ENCODE measurements around the gene TEX29.

DNA sequence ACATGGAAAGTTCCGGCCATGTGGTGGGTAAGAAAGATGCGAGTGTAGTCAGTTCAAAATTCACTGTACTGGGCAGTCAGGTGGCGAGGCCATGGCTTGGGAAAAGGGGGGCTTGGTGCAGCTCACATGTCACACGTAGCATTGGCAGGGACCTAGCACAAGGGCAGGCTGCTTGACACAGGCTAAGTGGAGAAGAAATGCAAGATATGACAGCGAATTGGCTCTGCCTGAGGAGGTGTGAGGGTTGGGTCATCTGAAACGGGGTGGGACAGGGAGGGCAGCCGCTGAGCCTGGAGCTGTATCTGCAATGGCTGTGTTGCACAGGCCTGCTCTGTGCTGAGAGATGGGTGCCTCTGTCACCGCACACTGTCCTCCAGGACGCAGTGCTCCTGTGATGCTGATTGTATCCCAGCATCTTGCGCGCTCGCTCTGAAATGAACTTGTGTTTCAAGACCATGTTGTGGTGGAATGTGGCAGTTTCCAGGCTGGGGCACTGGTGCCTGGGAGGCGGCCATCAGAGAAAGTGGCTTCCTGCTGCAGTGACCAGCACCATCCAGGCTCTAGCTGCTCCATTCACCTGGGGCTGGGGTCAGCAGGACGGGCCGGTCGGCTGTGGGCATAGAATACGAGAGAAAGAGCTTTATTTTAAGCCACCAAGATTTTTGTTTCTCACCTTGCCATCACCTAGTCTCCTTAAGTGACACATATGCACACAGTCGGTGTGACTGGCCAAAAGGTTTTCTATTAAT is 70.3 kb downstream of the TEX29 start:
- TF ChIP-seq PRDM1 (tag by site-specific recombination; IDR thresholded peaks at IDR 0.05): no peak
- TF ChIP-seq, protein P1, sequence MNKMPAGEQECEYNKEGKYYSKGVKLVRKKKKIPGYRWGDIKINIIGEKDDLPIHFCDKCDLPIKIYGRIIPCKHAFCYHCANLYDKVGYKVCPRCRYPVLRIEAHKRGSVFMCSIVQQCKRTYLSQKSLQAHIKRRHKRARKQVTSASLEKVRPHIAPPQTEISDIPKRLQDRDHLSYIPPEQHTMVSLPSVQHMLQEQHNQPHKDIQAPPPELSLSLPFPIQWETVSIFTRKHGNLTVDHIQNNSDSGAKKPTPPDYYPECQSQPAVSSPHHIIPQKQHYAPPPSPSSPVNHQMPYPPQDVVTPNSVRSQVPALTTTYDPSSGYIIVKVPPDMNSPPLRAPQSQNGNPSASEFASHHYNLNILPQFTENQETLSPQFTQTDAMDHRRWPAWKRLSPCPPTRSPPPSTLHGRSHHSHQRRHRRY (tag by site-specific recombination; IDR thresholded peaks at IDR 0.05): no peak
- TF ChIP-seq, protein P2, sequence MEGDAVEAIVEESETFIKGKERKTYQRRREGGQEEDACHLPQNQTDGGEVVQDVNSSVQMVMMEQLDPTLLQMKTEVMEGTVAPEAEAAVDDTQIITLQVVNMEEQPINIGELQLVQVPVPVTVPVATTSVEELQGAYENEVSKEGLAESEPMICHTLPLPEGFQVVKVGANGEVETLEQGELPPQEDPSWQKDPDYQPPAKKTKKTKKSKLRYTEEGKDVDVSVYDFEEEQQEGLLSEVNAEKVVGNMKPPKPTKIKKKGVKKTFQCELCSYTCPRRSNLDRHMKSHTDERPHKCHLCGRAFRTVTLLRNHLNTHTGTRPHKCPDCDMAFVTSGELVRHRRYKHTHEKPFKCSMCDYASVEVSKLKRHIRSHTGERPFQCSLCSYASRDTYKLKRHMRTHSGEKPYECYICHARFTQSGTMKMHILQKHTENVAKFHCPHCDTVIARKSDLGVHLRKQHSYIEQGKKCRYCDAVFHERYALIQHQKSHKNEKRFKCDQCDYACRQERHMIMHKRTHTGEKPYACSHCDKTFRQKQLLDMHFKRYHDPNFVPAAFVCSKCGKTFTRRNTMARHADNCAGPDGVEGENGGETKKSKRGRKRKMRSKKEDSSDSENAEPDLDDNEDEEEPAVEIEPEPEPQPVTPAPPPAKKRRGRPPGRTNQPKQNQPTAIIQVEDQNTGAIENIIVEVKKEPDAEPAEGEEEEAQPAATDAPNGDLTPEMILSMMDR (tag by site-specific recombination; IDR thresholded peaks at IDR 0.05): no peak
- TF ChIP-seq ZNF112 (tag by site-specific recombination; IDR thresholded peaks at IDR 0.05): no peak
- TF ChIP-seq, protein P3, sequence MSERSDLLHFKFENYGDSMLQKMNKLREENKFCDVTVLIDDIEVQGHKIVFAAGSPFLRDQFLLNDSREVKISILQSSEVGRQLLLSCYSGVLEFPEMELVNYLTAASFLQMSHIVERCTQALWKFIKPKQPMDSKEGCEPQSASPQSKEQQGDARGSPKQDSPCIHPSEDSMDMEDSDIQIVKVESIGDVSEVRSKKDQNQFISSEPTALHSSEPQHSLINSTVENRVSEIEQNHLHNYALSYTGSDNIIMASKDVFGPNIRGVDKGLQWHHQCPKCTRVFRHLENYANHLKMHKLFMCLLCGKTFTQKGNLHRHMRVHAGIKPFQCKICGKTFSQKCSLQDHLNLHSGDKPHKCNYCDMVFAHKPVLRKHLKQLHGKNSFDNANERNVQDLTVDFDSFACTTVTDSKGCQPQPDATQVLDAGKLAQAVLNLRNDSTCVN (tag by site-specific recombination; optimal IDR thresholded peaks at IDR 0.05): no peak
- TF ChIP-seq, protein P4, sequence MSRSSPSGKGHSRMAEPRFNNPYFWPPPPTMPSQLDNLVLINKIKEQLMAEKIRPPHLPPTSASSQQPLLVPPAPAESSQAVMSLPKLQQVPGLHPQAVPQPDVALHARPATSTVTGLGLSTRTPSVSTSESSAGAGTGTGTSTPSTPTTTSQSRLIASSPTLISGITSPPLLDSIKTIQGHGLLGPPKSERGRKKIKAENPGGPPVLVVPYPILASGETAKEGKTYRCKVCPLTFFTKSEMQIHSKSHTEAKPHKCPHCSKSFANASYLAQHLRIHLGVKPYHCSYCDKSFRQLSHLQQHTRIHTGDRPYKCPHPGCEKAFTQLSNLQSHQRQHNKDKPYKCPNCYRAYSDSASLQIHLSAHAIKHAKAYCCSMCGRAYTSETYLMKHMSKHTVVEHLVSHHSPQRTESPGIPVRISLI (tag by site-specific recombination; IDR thresholded peaks at IDR 0.05): no peak
